H1 (cell line): ENCODE results near the gene GJA8. TPM values are rescaled to one million over a fixed set of nuclear protein-coding genes. Genes with fewer than 3 reads are reported as not detected.
"Not testable (repeated sequence)": the region's sequence is repeated elsewhere in the genome, so short reads cannot be mapped to it uniquely, and the experiment has no call there.

Experiments
- CTCF ChIA-PET: fragments of 300-600 bp; sonication (Branson Sonifier 250); formaldehyde crosslinking; loops from one replicate; lab custom pipeline; 2021; ENCODE audit not compliant: partially characterized antibody; lab: Charles Lee
- POLR2A ChIA-PET: fragments of 300-600 bp; sonication (Branson Sonifier 250); formaldehyde crosslinking; loops from one replicate; lab custom pipeline; 2021; ENCODE audit warnings: inconsistent platforms; ENCODE audit not compliant: partially characterized antibody; lab: Charles Lee
- DNase-seq, 2 experiments: peaks; one replicate each; pipeline versions ENCODE4 v3.0.0 to v3.0.0-alpha.2; 2010 to 2022; ENCODE audit warnings: low spot score in 2 of 2, low read depth in 1 of 2, mixed read lengths in 1 of 2
- FAIRE-seq: peaks from 2 replicates; lab custom pipeline; 2011; peaks lifted over from hg19 to GRCh38; lab: Jason Lieb, UNC
- H2AFZ ChIP-seq: 2 replicates; pipeline ENCODE4 v1.8.1; 2012; ENCODE audit warnings: low read length, inconsistent platforms
- H2AK5ac ChIP-seq: 2 replicates; pipeline ENCODE4 v1.6.1; 2013; ENCODE audit warnings: low read depth, low read length
- H2BK120ac ChIP-seq: replicated peaks from 2 replicates; pipeline ENCODE3; 2013; ENCODE audit warnings: low read depth, low read length, inconsistent platforms
- H2BK12ac ChIP-seq: 2 replicates; pipeline ENCODE4 v1.6.1; 2013; ENCODE audit warnings: low read depth, low read length
- H2BK15ac ChIP-seq: 2 replicates; pipeline ENCODE4 v1.6.1; 2013; ENCODE audit warnings: low read length
- H2BK20ac ChIP-seq: 2 replicates; pipeline ENCODE4 v1.6.1; 2013; ENCODE audit warnings: low read length
- H2BK5ac ChIP-seq: 2 replicates; pipeline ENCODE4 v1.6.1; 2013; ENCODE audit warnings: low read depth, low read length
- H3K14ac ChIP-seq: 2 replicates; pipeline ENCODE4 v1.6.1; 2013; ENCODE audit warnings: inconsistent platforms; ENCODE audit not compliant: insufficient read length
- H3K18ac ChIP-seq: 2 replicates; pipeline ENCODE4 v1.6.1; 2013; ENCODE audit warnings: low read length; ENCODE audit errors: extremely low read depth
- H3K23ac ChIP-seq: 2 replicates; pipeline ENCODE4 v1.6.1; 2013; ENCODE audit warnings: inconsistent platforms; ENCODE audit not compliant: insufficient read length
- H3K23me2 ChIP-seq: 2 replicates; pipeline ENCODE4 v1.6.1; 2013; ENCODE audit warnings: low read depth, low read length
- H3K27ac ChIP-seq: 2 replicates; pipeline ENCODE4 v1.6.1; 2011; ENCODE audit warnings: low read depth, low read length, inconsistent platforms
- H3K27me3 ChIP-seq, 4 experiments: replicated peaks in 1 of 4; 1 replicate in 1 of 4; 2 replicates in 3 of 4; pipeline versions ENCODE4 v1.6.1 to v1.8.1; 2011 to 2013; ENCODE audit warnings: low read length in 3 of 4, mild to moderate bottlenecking in 3 of 4, inconsistent platforms in 2 of 4, mixed read lengths in 2 of 4, moderate library complexity in 1 of 4; ENCODE audit not compliant: control insufficient read depth in 3 of 4, insufficient read depth in 3 of 4; ENCODE audit errors: extremely low read depth in 1 of 4
- H3K36me3 ChIP-seq, 4 experiments: 2 replicates each; pipeline versions ENCODE4 v1.6.1 to v1.8.1; 2011 to 2013; ENCODE audit warnings: mild to moderate bottlenecking in 4 of 4, low read length in 3 of 4, moderate library complexity in 2 of 4, control low read depth in 1 of 4, inconsistent platforms in 1 of 4; ENCODE audit not compliant: insufficient read depth in 4 of 4, control insufficient read depth in 2 of 4
- H3K4ac ChIP-seq: replicated peaks from 2 replicates; pipeline ENCODE3; 2013; ENCODE audit warnings: low read length, low read depth, mixed read lengths, inconsistent platforms; ENCODE audit not compliant: insufficient read length
- H3K4me1 ChIP-seq, 4 experiments: replicated peaks in 1 of 4; 1 replicate in 1 of 4; 2 replicates in 3 of 4; pipeline versions ENCODE4 v1.6.1 to v1.8.1; 2011 to 2013; ENCODE audit warnings: low read length in 3 of 4, inconsistent platforms in 2 of 4, mixed read lengths in 1 of 4; ENCODE audit not compliant: insufficient read depth in 4 of 4, control insufficient read depth in 3 of 4
- H3K4me2 ChIP-seq, 2 experiments: 2 replicates each; pipeline versions ENCODE4 v1.6.1 to v1.8.1; 2011 to 2013; ENCODE audit warnings: low read depth in 2 of 2, low read length in 2 of 2, control low read depth in 1 of 2, inconsistent platforms in 1 of 2, mild to moderate bottlenecking in 1 of 2; ENCODE audit not compliant: insufficient read depth in 1 of 2
- H3K4me3 ChIP-seq, 4 experiments: fragments of 200-600, 300-600 bp in 1 of 4; sonication (generic), shearing (Covaris generic), sonication (Bioruptor Twin) in 1 of 4; 2 replicates each; pipeline versions ENCODE4 v1.5.1 to v1.8.1; 2011 to 2016; ENCODE audit warnings: low read length in 4 of 4, low read depth in 3 of 4, control low read depth in 2 of 4, inconsistent platforms in 2 of 4, mild to moderate bottlenecking in 2 of 4, mixed read lengths in 1 of 4, moderate library complexity in 1 of 4; ENCODE audit not compliant: insufficient read depth in 2 of 4; ENCODE audit errors: extremely low read depth in 1 of 4
- H3K56ac ChIP-seq: replicated peaks from 2 replicates; pipeline ENCODE3; 2013; ENCODE audit warnings: low read depth, mild to moderate bottlenecking, mixed read lengths, low read length, inconsistent platforms; ENCODE audit not compliant: insufficient read length
- H3K79me1 ChIP-seq: 2 replicates; pipeline ENCODE4 v1.6.1; 2013; ENCODE audit warnings: low read depth, low read length, control low read depth
- H3K79me2 ChIP-seq, 2 experiments: 2 replicates each; pipeline versions ENCODE4 v1.6.1 to v1.8.1; 2012 to 2013; ENCODE audit warnings: low read length in 2 of 2, mild to moderate bottlenecking in 2 of 2, inconsistent platforms in 1 of 2; ENCODE audit not compliant: insufficient read depth in 2 of 2, control insufficient read depth in 1 of 2
- H3K9ac ChIP-seq, 4 experiments: replicated peaks in 1 of 4; 1 replicate in 1 of 4; 2 replicates in 3 of 4; pipeline versions ENCODE4 v1.6.1 to v1.8.1; 2011 to 2013; ENCODE audit warnings: low read depth in 3 of 4, low read length in 3 of 4, control low read depth in 2 of 4, mild to moderate bottlenecking in 2 of 4, moderate library complexity in 2 of 4, inconsistent platforms in 1 of 4; ENCODE audit errors: extremely low read depth in 1 of 4
- H3K9me3 ChIP-seq, 2 experiments: 2 replicates each; pipeline versions ENCODE4 v1.6.1 to v1.8.1; 2012 to 2013; ENCODE audit warnings: mild to moderate bottlenecking in 2 of 2, moderate library complexity in 2 of 2, control low read depth in 1 of 2, inconsistent platforms in 1 of 2, low read depth in 1 of 2, low read length in 1 of 2, mixed read lengths in 1 of 2; ENCODE audit not compliant: insufficient read depth in 2 of 2
- H4K20me1 ChIP-seq, 2 experiments: replicated peaks in 1 of 2; 2 replicates each; pipeline versions ENCODE3 to v1.8.1; 2011 to 2013; ENCODE audit warnings: inconsistent platforms in 2 of 2, low read length in 2 of 2, mild to moderate bottlenecking in 1 of 2; ENCODE audit not compliant: insufficient read depth in 2 of 2, control insufficient read depth in 1 of 2
- H4K5ac ChIP-seq: 2 replicates; pipeline ENCODE4 v1.6.1; 2013; ENCODE audit warnings: low read length, low read depth, mixed read lengths, inconsistent platforms; ENCODE audit not compliant: insufficient read length
- H4K8ac ChIP-seq: 2 replicates; pipeline ENCODE4 v1.8.0; 2013; ENCODE audit warnings: mild to moderate bottlenecking, moderate library complexity, low read length, inconsistent platforms; ENCODE audit not compliant: insufficient read depth; ENCODE audit errors: extremely low read depth
- H4K91ac ChIP-seq: replicated peaks from 2 replicates; pipeline ENCODE3; 2013; ENCODE audit warnings: low read length, mixed read lengths, inconsistent platforms; ENCODE audit not compliant: insufficient read length
- WGBS, 2 experiments: shearing (Covaris generic) in 1 of 2; methylation state at CpG; one replicate each; pipeline versions ENCODE4 v1.1.6 to v1.1.7; 2013 to 2015; ENCODE audit warnings: low lambda C conversion rate in 2 of 2, mixed read lengths in 2 of 2, inconsistent platforms in 1 of 2, low coverage in 1 of 2, missing lambda C conversion rate in 1 of 2; ENCODE audit not compliant: insufficient replicate concordance in 2 of 2, insufficient coverage in 1 of 2, insufficient read length in 1 of 2; ENCODE audit errors: extremely low coverage in 1 of 2, missing lambda C conversion rate in 1 of 2; 5-methylcytosine and 5-hydroxymethylcytosine counted together
- polyA plus RNA-seq, 7 experiments: library from polyadenylated mRNA; depleted of rRNA in 3 of 7; stranded (reverse) in 5 of 7; unstranded in 2 of 7; fragments of >200 nt in 5 of 7; fragments of 200-250 nt in 2 of 7; gene quantifications; 1 replicate in 5 of 7; 2 replicates in 1 of 7; 4 replicates in 1 of 7; pipeline versions ENCODE4 v1.2.1 to v1.2.3, GENCODE V29; 2011 to 2013; ENCODE audit warnings: missing spikeins in 2 of 7, mixed read lengths in 2 of 7
- total RNA-seq: library from RNA; stranded (reverse); fragmentation: NEBNext Ultra II Directional; extraction: Animal tissue kit (Norgen Biotek cat#: 25700); gene quantifications from 2 replicates; pipeline ENCODE4 v1.2.1, GENCODE V29; 2021

Gene GJA8
- total and polyA plus RNA-seq, 2 of the 8 experiments (the other 6 are each of a cell fraction or from before 2014, with no cell fraction given), result not detected

DNA sequence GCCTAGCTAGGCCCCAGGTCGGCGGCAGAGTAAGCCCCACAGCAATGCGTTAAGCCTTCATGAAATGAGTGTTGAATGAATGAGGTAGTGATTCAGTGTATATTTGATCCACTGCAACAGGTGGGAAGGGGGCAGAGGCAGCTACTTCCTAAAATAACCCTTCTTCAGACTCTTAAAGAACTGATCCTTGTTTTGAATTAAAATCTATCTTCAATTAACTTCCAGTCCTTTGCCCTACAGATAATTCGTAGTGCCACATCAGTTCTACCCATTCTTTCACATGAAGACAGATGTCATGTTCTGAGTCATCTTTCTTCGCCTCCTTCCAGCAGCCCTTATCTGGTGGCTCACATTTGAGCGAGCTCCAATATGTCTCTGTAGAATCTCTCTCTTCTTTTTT, 24.6 kb downstream of the GJA8 start:
- H3K9me3 ChIP-seq, H3K56ac ChIP-seq, H3K4me3 ChIP-seq, H2AK5ac ChIP-seq, H3K23me2 ChIP-seq, H3K9ac ChIP-seq, H3K79me2 ChIP-seq, H3K27me3 ChIP-seq, H3K23ac ChIP-seq, H3K14ac ChIP-seq, H3K4me2 ChIP-seq, DNase-seq, POLR2A ChIA-PET, H3K79me1 ChIP-seq, H3K36me3 ChIP-seq, H4K8ac ChIP-seq, H3K4ac ChIP-seq, H4K20me1 ChIP-seq, H2BK20ac ChIP-seq, CTCF ChIA-PET, H2AFZ ChIP-seq, H4K5ac ChIP-seq, H2BK12ac ChIP-seq, H2BK120ac ChIP-seq, H3K27ac ChIP-seq, H2BK15ac ChIP-seq, H4K91ac ChIP-seq, H3K4me1 ChIP-seq, H3K18ac ChIP-seq, H2BK5ac ChIP-seq, FAIRE-seq: not testable (repeated sequence)
- WGBS, 2 experiments, result 67% methylated on average over 1 of the region's 6 CpGs; no CpG with 5 or more reads in 1 of the 2 experiments

DNA sequence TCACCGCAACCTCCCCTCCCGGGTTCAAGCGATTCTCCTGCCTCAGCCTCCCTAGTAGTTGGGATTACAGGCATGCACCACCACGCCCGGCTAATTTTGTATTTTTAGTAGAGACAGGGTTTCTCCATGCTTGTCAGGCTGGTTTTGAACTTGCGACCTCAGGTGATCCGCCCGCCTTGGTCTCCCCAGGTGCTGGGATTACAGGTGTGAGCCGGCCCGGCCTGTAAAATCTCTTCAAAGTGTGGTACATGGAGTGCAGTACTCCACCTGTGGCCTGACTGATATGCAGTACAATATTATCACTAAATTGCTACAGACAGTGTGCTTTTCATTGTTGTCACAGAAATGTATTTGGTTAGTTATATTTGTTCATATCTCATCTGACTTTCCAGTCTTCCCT, 25.1 kb downstream of the GJA8 start:
- H3K27ac ChIP-seq, H3K4me2 ChIP-seq, H2AK5ac ChIP-seq, H2BK20ac ChIP-seq, H2BK120ac ChIP-seq, H3K18ac ChIP-seq, H3K27me3 ChIP-seq, H3K4me1 ChIP-seq, POLR2A ChIA-PET, H4K5ac ChIP-seq, CTCF ChIA-PET, H3K79me1 ChIP-seq, H3K4ac ChIP-seq, H2BK5ac ChIP-seq, DNase-seq, H3K56ac ChIP-seq, H3K36me3 ChIP-seq, H3K79me2 ChIP-seq, H4K91ac ChIP-seq, H3K23ac ChIP-seq, H2BK15ac ChIP-seq, H4K8ac ChIP-seq, H4K20me1 ChIP-seq, H2AFZ ChIP-seq, H3K9me3 ChIP-seq, H3K9ac ChIP-seq, H3K4me3 ChIP-seq, H3K23me2 ChIP-seq, FAIRE-seq, H3K14ac ChIP-seq, H2BK12ac ChIP-seq: not testable (repeated sequence)
- no CpG with 5 or more reads among the region's 10 CpGs for WGBS, 2 experiments
